ENCODE results near the gene IL36RN.

IL36RN gene

DNA sequence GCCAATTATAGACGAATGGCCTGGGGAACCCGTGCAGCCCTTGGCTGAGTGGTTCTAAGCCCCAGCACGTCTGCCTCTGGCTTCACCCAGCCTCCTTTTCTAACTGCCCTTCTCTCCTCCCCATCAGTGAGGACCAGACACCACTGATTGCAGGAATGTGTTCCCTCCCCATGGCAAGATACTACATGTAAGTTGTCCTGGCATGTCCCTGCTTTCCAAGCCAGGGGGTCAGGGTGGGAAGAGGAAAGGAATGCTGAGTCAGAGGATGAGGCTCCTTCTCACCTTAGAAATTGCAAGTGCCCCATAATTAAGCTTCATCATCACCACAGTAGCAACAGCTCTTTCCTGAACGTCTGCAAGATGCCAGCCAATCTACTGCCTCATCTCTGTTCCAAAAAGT, 13.6 kb downstream of the IL36RN start:
- no peak overlapping the region for H3K27ac ChIP-seq

GRCh38 chr2:113073325-113073834, 14.4 kb downstream of the IL36RN start:
- no peak overlapping the region for H3K27ac ChIP-seq
- no peak for TF ChIP-seq ZFX (IDR thresholded peaks at IDR 0.05)
- no peak for TF ChIP-seq CTCF (conservative IDR thresholded peaks at IDR 0.05)

More for the DNA sequence above, 13.6 kb downstream of the IL36RN start:
- TF ChIP-seq CTCF (conservative IDR thresholded peaks at IDR 0.05) (no peak), ZFX (IDR thresholded peaks at IDR 0.05) (no peak)

DNA sequence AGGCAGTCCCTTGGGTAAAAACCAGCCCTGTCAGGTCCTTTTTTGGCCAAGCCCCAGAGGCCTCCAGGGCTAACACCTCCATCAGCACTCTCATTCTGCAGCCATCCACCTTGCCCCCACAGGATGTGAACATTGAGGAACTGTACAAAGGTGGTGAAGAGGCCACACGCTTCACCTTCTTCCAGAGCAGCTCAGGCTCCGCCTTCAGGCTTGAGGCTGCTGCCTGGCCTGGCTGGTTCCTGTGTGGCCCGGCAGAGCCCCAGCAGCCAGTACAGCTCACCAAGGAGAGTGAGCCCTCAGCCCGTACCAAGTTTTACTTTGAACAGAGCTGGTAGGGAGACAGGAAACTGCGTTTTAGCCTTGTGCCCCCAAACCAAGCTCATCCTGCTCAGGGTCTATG, 16.0 kb downstream of the IL36RN start:
- TF ChIP-seq ZFX (IDR thresholded peaks at IDR 0.05) (no peak), CTCF (conservative IDR thresholded peaks at IDR 0.05) (no peak)
- H3K27ac ChIP-seq = no peak overlapping the region

DNA sequence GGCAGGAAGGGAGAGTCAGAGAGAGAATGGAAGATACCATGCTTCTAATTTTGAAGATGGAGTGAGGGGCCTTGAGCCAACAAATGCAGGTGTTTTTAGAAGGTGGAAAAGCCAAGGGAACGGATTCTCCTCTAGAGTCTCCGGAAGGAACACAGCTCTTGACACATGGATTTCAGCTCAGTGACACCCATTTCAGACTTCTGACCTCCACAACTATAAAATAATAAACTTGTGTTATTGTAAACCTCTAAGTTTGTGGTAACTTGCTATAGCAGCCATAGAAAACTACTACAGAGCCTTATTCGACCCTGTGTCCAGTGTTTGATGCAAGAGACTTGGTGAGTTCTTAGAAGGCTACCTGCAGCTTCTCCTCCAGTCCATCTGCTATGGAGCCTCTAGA, 16.6 kb downstream of the IL36RN start:
- no peak overlapping the region for H3K27ac ChIP-seq
- no peak for TF ChIP-seq ZFX (IDR thresholded peaks at IDR 0.05)
- no peak for TF ChIP-seq CTCF (conservative IDR thresholded peaks at IDR 0.05)

- peak overlapping the region; percentile 45; the same call in 1 of the 2 replicates for H3K27ac ChIP-seq
Measured at GRCh38 chr2:113076954-113077669, 18.1 kb downstream of the IL36RN start.

GRCh38 chr2:113077921-113078320, 18.9 kb downstream of the IL36RN start:
- TF ChIP-seq CTCF (conservative IDR thresholded peaks at IDR 0.05) (no peak), ZFX (IDR thresholded peaks at IDR 0.05) (no peak)
- peak overlapping the region; percentile 45 for H3K27ac ChIP-seq

More at GRCh38 chr2:113076954-113077669, 18.1 kb downstream of the IL36RN start:
- TF ChIP-seq CTCF (conservative IDR thresholded peaks at IDR 0.05) (no peak), ZFX (IDR thresholded peaks at IDR 0.05) (no peak)

- H3K27ac ChIP-seq = peak overlapping the region; percentile 45
Measured at GRCh38 chr2:113078350-113078839, 19.4 kb downstream of the IL36RN start.

More at GRCh38 chr2:113078350-113078839, 19.4 kb downstream of the IL36RN start:
- no peak for TF ChIP-seq CTCF (conservative IDR thresholded peaks at IDR 0.05)
- no peak for TF ChIP-seq ZFX (IDR thresholded peaks at IDR 0.05)

Measured in C4-2B (cell line).